Measurements from ENCODE around the gene FBXW10B.

DNA sequence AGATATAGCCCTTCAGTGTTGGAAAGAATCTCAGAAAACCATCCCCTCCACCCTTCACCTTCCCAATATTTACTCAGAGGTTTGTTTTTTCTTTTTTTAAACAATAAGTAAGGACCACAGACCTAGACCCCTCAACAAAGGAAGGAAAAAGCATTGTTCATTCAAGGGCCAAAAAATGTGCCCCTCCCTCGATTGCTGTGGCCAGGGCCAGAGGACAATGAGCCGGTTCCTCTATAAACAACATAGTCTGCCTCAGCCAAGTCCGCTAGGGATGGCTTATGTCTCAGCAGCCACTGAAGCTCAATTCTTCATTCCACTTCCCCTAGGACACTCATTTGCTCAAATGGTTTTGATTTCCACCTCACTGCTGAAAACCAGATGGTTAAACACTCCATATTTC lies 40.6 kb upstream of the FBXW10B start:
- TF ChIP-seq POLR2A (IDR thresholded peaks at IDR 0.05), result no peak
- TF ChIP-seq, protein P1, sequence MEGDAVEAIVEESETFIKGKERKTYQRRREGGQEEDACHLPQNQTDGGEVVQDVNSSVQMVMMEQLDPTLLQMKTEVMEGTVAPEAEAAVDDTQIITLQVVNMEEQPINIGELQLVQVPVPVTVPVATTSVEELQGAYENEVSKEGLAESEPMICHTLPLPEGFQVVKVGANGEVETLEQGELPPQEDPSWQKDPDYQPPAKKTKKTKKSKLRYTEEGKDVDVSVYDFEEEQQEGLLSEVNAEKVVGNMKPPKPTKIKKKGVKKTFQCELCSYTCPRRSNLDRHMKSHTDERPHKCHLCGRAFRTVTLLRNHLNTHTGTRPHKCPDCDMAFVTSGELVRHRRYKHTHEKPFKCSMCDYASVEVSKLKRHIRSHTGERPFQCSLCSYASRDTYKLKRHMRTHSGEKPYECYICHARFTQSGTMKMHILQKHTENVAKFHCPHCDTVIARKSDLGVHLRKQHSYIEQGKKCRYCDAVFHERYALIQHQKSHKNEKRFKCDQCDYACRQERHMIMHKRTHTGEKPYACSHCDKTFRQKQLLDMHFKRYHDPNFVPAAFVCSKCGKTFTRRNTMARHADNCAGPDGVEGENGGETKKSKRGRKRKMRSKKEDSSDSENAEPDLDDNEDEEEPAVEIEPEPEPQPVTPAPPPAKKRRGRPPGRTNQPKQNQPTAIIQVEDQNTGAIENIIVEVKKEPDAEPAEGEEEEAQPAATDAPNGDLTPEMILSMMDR (IDR thresholded peaks at IDR 0.05), result no peak

All from heart left ventricle (tissue), 13 donors.